Smooth muscle cell (in vitro differentiated cells): ENCODE data around the gene HLA-DRA. TPM values are rescaled to one million over a fixed set of nuclear protein-coding genes. Genes with fewer than 3 reads are reported as not detected.

ENCODE experiments used
- DNase-seq: peaks from one replicate; lab custom pipeline; 2025; ENCODE audit not compliant: unreplicated experiment; lab: John Stamatoyannopoulos, UW
- H2AFZ ChIP-seq: fragments of 200-600 bp; sonication (generic); 2 replicates; pipeline ENCODE4 v1.6.0; 2016; ENCODE audit warnings: antibody characterized with exemption, low read depth, mild to moderate bottlenecking
- H3F3A ChIP-seq: fragments of 200-600 bp; sonication (generic); 2 replicates; pipeline ENCODE4 v1.6.0; 2017; ENCODE audit warnings: antibody characterized with exemption, low read depth
- H3K27ac ChIP-seq: fragments of 200-600 bp; sonication (generic); 2 replicates; pipeline ENCODE4 v1.5.1; 2016; ENCODE audit warnings: low read depth, mild to moderate bottlenecking
- H3K27me3 ChIP-seq: fragments of 200-600 bp; sonication (generic); 2 replicates; pipeline ENCODE4 v1.6.1; 2016; ENCODE audit warnings: low read depth, mild to moderate bottlenecking
- H3K36me3 ChIP-seq: fragments of 200-600 bp; sonication (generic); 2 replicates; pipeline ENCODE4 v1.5.1; 2016; ENCODE audit warnings: low read depth
- H3K4me1 ChIP-seq: fragments of 200-600 bp; sonication (generic); 2 replicates; pipeline ENCODE4 v1.5.1; 2016; ENCODE audit warnings: low read depth
- H3K4me2 ChIP-seq: fragments of 200-600 bp; sonication (generic); 2 replicates; pipeline ENCODE4 v1.6.0; 2016; ENCODE audit warnings: mild to moderate bottlenecking
- H3K4me3 ChIP-seq: fragments of 200-600 bp; sonication (generic); 2 replicates; pipeline ENCODE4 v1.5.1; 2016; ENCODE audit warnings: mild to moderate bottlenecking
- H3K79me2 ChIP-seq: fragments of 200-600 bp; sonication (generic); 2 replicates; pipeline ENCODE4 v1.6.0; 2016; ENCODE audit warnings: low read depth, mild to moderate bottlenecking
- H3K9ac ChIP-seq: fragments of 200-600 bp; sonication (generic); 2 replicates; pipeline ENCODE4 v1.6.0; 2016; ENCODE audit warnings: low read depth
- H3K9me3 ChIP-seq: fragments of 200-600 bp; sonication (generic); replicated peaks from 2 replicates; pipeline ENCODE4 v1.5.1; 2016; ENCODE audit warnings: low read depth
- H4K20me1 ChIP-seq: fragments of 200-600 bp; sonication (generic); 2 replicates; pipeline ENCODE4 v1.6.0; 2016; ENCODE audit warnings: low read depth
- CTCF ChIP-seq: fragments of 200-600 bp; sonication (generic); IDR thresholded peaks from 2 replicates; pipeline ENCODE4 v1.5.1; 2017; ENCODE audit warnings: borderline replicate concordance, mild to moderate bottlenecking, antibody characterized with exemption; ENCODE audit not compliant: insufficient read depth, poor library complexity, severe bottlenecking
- WGBS: methylation state at CpG from one replicate; pipeline ENCODE4 v1.1.7; 2016; ENCODE audit warnings: low lambda C conversion rate; 5-methylcytosine and 5-hydroxymethylcytosine counted together
- polyA plus RNA-seq: library from polyadenylated mRNA; unstranded; fragments of >200 nt; fragmentation: Nextera tagmentation; extraction: Ambion mirVana; gene quantifications from 2 replicates; pipeline ENCODE4 v1.2.1, GENCODE V29; 2016
- total RNA-seq: library from RNA; depleted of rRNA; stranded (reverse); fragments of >200 nt; gene quantifications from 2 replicates; pipeline ENCODE4 v1.2.3, GENCODE V29; 2014

Gene HLA-DRA
- total and polyA plus RNA-seq, 2 experiments from 2014 or later: not detected

DNA sequence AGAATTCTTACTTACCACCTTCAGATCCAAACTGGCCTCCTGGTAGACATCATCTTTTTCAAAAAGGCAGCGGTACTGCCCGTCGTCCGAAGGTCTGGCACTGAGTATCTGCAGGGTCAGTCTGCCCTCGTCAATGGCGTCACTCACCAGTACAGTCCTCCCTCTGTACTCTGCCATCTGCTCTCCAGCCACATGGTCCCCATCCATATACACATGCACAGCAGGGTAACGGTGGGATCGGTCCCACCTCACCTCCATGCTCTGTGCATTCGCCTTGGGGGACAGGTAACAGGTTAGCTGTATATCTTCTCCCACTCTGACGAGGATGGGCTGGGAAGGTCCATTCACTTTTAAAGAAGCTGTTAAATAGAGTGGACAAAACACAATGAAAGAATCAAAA, 43.7 kb upstream of the HLA-DRA start:
- H3K79me2 ChIP-seq: no peaks in the 10 kb centered on the region
- H4K20me1 ChIP-seq: no peaks in the 10 kb centered on the region
- 94% methylated on average over 10 of the region's 10 CpGs for WGBS
- H3K9ac ChIP-seq: no peak overlapping the region
- H3K4me2 ChIP-seq: no peak overlapping the region
- no peak for TF ChIP-seq CTCF
- no peaks in the 10 kb centered on the region for H3K9me3 ChIP-seq
- no peaks in the 10 kb centered on the region for H3K4me1 ChIP-seq
- no peak overlapping the region for H3K27ac ChIP-seq
- H3K4me3 ChIP-seq: no peak overlapping the region
- no peaks in the 10 kb centered on the region for H3K36me3 ChIP-seq
- DNase-seq: no peak
- H3F3A ChIP-seq: no peaks in the 10 kb centered on the region
- H2AFZ ChIP-seq: no peak overlapping the region
- H3K27me3 ChIP-seq: no peaks in the 10 kb centered on the region

GRCh38 chr6:32397252-32397920, 42.3 kb upstream of the HLA-DRA start:
- Histone ChIP-seq H3K36me3 (no peaks in the 10 kb centered on the region), H3K27me3 (peaks cover 7% of the 10 kb centered on the region), H3K79me2 (no peaks in the 10 kb centered on the region), H3K4me3 (no peak overlapping the region), H3K4me2 (no peak overlapping the region), H2AFZ (no peak overlapping the region), H3K27ac (no peak overlapping the region), H4K20me1 (no peaks in the 10 kb centered on the region), H3K9ac (no peak overlapping the region), H3K9me3 (no peaks in the 10 kb centered on the region), H3K4me1 (no peaks in the 10 kb centered on the region), H3F3A (no peaks in the 10 kb centered on the region)
- no peak for DNase-seq
- 75% methylated on average over 7 of the region's 7 CpGs for WGBS
- TF ChIP-seq CTCF: no peak

DNA sequence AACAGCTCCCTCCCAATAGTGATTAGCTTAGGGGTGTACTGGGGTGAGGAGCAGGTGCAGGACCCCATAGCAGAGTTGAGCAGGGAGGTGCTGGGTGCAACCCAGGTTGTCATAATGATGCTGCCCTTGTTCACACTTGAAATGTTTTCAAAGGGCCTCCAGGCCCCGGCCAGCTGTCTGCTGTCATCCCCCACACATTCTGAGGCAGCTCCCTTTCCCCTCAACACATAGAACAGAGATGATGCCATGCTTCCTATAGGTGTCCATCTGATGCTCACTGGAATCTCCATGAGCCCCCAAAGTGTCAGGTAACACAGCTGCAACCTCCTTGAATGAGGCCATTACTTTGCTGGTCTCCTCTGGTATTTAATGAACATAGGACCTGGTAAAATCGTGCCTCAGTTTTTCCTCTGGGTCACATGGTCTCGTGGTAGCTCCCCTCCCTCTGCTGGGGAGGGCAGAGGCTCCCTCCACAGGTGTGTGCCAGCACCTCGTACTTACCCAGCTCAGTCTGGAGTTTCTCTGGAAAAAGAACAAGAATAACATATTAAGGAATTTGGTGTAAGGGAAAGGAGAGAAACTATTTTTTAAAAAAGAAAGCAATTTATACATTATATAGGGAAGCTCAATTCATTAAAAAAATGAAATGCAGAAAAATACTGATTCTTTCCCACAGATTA, 38.3 kb upstream of the HLA-DRA start:
- H3K36me3 ChIP-seq: no peaks in the 10 kb centered on the region

More for the DNA sequence above, 38.3 kb upstream of the HLA-DRA start:
- H3K79me2 ChIP-seq: no peaks in the 10 kb centered on the region
- H3K4me1 ChIP-seq: no peaks in the 10 kb centered on the region
- no peak overlapping the region for H3K4me3 ChIP-seq
- WGBS: 67% methylated on average over 4 of the region's 4 CpGs
- peaks cover 42% of the 10 kb centered on the region for H3K27me3 ChIP-seq
- no peak overlapping the region for H3K9ac ChIP-seq
- H3K27ac ChIP-seq: no peak overlapping the region
- TF ChIP-seq CTCF: no peak
- H4K20me1 ChIP-seq: no peaks in the 10 kb centered on the region
- no peaks in the 10 kb centered on the region for H3K9me3 ChIP-seq
- no peak overlapping the region for H2AFZ ChIP-seq
- no peak overlapping the region for H3K4me2 ChIP-seq
- H3F3A ChIP-seq: no peaks in the 10 kb centered on the region
- DNase-seq: no peak
